GM21576 (cell line): Measurements from ENCODE around the gene SPTAN1.
A peak's percentile ranks its signal among the peaks of the same experiment; 100 is the strongest.
"Not testable (repeated sequence)": the region's sequence is repeated elsewhere in the genome, so short reads cannot be mapped to it uniquely, and the experiment has no call there.

ENCODE experiments used
- ATAC-seq: cut with Tn5 transposase; IDR thresholded peaks from one replicate; pipeline ENCODE4 v1.9.1; 2021; ENCODE audit warnings: mild to moderate bottlenecking, moderate library complexity; ENCODE audit not compliant: unreplicated experiment

SPTAN1 gene

DNA sequence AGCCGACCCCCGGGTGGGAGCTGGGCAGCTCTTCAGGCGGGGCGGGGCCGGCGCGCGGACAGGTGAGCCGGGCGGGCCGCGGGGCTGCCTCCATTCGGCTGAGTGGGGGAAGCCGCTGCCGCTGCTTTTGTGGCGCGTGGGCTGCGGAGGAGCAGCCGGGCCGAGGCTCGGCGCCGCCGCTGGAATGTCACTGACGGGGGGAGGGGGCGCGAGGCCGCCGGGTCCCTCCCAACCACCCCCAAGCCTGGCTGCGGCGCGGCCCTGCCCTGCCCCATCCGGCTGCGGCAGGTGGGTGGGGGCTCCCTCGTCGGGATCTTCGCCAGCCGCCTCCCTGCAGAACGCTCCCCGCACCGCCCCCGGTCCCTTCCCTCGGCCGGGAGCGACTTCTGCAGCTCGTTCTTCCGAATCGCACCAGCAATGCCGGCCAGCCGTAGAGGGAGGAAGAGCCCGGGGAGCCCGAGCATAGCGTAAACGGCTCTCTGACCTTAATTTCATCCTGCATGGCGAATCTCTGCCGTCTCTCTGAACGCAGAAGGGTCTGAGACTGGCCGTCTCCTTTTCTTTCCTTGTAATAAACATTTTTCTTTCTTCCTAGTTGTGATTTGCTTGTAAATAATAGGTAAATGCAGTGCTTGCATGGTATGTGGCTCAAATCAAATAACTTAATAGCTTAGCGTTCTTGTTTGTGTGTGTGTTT, 505 bp downstream of the SPTAN1 start:
- ATAC-seq = peak; percentile 16

- ATAC-seq = no peak
Observed at GRCh38 chr9:128553728-128554127, 1.3 kb downstream of the SPTAN1 start.

- ATAC-seq = no peak
Observed at GRCh38 chr9:128554155-128554862, 1.9 kb downstream of the SPTAN1 start.

GRCh38 chr9:128555180-128555721, 2.9 kb downstream of the SPTAN1 start:
- ATAC-seq = no peak

GRCh38 chr9:128556276-128556675, 3.9 kb downstream of the SPTAN1 start:
- ATAC-seq = no peak

DNA sequence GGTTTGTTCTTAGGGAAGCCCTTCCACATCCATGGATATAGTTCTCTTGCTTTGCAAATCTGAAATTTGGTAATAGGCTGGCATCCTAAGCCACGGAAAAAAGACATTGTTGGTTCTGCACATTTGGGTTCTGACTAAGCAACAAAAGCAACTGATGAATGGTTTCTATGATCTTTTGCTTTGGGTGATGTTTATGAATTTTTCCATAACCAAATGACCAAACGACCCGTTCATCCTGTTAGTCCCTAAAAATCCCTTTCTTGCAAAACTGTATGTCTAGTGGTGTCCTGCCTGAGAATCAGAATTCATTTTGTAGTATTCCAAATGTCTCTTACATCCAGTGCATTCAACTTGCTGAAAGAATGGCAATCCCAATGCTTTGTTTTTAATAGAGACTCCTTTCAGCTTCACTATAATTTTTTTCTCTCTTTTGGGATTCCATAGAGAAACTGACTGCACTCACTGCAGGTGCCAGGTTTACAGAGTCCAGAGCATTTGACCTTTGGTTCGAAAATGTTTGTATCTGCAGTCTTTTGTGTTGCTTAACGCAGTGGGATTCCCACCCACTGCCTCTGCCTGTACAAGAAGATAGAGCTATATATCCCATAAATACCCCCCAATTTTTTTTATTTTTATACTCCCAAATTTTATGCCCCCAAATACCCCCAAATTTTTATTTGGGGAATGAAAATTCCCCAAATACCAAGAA, 4.7 kb downstream of the SPTAN1 start:
- ATAC-seq = no peak

GRCh38 chr9:128558431-128559310, 6.3 kb downstream of the SPTAN1 start:
- peak; percentile 59 for ATAC-seq

DNA sequence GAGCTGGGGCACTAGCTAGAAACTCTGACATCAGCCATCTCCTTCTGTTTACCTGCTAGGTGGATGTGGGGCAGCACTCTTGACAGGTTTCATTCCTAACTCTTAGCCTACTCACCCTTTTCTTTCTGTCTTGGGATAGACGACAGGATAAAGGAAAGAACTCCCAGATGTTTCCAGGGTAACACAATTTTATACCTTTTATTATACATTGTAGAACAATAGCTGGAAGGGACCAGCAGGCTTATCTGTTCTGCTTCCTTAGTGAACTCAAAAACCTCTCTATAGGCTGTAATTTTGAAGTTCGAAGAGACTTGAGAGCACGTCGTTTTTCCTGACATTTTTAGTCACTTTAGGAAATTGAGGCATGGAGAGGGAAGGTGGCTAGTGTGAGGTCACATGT, 13.2 kb downstream of the SPTAN1 start:
- ATAC-seq = no peak

DNA sequence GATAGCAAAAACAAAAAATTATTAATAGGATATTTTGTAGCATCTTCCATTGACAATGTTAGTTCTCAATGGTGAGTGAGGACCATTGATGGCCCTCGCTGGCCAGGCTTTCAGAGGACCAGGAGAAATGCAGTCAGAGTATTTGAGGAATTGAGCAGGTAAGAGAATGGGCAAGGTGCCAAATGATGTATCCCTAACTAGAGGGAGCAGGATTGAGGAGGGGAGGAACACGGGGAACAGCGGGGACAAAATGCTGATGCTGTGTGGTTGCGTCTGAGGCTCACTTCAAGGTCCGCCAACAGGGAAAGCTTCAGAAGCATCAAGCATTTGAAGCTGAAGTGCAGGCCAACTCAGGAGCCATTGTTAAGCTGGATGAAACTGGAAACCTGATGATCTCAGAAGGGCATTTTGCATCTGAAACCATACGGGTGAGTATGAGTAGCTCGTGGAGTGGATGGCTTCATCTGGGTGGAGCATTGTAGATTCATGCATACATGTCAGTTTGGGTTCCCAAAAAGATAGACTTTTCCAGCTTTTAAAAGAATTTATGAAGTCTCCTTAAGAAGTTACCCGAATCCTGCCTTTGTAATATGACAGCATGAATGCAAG, 16.2 kb downstream of the SPTAN1 start:
- ATAC-seq = no peak

GRCh38 chr9:128575469-128575868, 23.1 kb downstream of the SPTAN1 start:
- ATAC-seq = no peak

GRCh38 chr9:128575916-128576315, 23.5 kb downstream of the SPTAN1 start:
- no peak for ATAC-seq

DNA sequence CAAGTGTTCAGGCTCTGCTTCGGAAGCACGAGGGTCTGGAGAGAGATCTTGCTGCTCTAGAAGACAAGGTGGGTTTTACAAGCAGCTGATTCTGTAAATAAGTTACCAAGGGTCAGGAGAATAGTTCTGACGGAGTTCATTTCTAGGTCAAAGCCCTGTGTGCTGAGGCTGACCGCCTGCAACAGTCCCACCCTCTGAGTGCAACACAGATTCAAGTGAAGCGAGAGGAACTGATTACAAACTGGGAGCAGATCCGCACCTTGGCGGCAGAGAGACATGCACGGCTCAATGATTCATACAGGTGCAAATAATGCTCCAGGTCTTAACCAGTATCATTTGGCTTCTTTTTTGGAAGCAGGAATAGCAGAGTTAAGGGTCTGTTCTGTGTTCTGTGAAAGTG, 24.8 kb downstream of the SPTAN1 start:
- ATAC-seq = no peak

DNA sequence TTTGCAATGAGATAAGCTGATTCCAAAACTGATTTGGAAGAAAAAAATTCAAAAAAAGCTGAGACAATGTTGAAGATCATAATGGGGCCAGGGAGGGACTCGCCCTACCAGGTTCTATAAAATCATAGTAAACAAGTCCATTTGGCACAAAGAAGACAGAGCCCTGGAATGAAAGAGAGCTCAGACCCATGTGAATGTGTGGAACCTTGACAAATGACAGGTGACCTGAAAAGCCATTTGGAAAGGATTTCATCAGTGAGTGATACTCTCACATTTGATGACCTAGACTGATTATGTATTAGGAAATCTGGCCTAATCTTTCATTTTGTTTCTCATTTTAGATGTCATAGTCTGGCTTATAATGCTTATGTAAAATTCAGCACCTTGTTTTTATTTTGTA, 26.8 kb downstream of the SPTAN1 start:
- no peak for ATAC-seq

DNA sequence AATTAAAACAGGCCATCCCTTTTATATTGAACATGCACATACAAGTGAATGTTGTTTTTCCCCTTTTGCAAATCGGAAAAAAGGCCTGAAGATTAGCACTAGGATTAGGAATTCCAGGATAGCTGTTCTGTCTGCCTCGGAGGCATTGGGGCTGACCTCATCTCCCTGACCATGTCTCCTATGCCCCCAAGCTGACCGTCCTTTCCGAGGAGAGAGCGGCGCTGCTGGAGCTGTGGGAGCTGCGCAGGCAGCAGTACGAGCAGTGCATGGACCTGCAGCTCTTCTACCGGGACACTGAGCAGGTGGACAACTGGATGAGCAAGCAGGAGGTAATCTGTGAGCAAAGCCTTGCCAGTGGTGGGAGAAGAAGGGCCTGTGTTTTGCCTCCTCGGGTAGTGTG, 28.3 kb downstream of the SPTAN1 start:
- ATAC-seq = no peak

GRCh38 chr9:128585155-128585554, 32.8 kb downstream of the SPTAN1 start:
- not testable (repeated sequence) for ATAC-seq

DNA sequence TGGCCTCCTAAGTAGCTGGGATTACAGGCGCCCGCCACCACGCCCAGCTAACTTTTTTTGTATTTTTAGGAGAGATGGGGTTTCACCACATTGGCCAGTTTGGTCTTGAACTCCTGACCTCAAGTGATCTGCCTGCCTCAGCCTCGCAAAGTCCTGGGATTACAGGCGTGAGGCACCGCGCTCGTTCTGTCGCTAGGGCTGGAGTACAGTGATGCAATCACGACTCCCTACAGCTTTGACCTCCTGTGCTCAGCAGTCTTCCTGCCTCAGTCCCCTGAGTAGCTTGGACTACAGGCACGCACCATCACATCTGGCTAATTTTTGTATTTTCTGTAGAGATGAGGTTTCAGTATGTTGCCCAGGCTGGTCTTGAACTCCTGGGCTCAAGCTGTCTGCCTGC, 34.5 kb downstream of the SPTAN1 start:
- not testable (repeated sequence) for ATAC-seq

DNA sequence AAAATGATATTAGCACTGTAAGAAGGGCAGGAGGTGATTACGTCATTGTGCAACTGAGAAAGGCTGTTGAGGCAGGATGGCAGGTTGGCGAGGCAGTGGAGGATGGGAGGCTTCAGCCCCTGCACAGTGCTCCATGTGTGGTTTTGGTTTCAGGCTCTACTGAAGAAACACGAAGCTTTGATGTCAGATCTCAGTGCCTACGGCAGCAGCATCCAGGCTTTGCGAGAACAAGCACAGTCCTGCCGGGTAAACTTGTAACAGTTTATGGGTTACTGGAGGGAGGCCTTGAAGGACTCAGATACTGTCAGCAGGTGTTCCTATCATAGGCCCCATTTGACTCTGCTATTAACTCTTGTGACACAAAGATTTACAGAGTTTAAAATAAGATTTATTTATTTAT, 35.1 kb downstream of the SPTAN1 start:
- no peak for ATAC-seq

DNA sequence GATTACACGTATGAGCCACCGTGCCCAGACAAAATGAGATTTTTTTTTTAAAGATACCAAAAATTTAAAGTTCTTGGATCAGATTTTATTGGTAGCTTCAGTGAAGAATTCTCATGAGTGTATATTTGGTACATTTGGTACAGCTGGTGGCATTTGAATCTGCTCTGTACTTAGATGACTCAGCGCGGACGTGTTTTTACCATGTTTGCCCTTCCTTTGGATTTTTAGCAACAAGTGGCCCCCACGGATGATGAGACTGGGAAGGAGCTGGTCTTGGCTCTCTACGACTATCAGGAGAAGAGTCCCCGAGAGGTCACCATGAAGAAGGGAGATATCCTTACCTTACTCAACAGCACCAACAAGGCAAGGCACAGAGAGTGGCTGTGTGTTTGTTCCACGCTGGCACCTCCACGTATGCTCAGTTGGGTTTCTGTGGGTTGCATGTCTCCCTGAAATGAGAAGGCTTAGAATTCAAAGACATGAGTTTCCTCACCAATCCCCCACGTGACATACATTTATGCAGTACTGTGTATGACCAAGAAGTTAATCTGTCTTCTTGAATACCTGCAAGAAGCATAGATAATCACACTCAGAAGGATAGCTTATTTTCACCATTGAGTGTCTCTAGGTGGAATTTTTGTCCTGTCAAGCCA, 36.3 kb downstream of the SPTAN1 start:
- ATAC-seq = no peak

- ATAC-seq = no peak
Observed at GRCh38 chr9:128593039-128593438, 40.7 kb downstream of the SPTAN1 start.

DNA sequence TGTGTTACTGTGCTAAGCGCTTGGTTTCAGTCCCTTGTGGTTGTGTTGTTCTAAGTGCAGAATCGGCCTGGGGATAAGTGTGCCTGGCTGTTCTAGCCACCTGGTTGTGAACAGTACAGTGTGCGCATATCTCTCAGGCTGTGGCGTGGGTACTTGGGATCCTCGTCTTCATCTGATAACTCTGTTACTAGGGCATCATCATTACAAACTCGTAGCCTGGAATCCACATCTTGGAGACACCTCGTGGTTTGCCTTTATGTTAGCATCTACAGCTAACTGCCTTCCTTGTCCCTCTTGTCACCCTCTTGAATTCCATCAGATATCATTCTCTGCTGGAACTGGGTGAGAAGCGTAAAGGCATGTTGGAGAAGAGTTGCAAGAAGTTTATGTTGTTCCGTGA, 41.5 kb downstream of the SPTAN1 start:
- ATAC-seq = no peak
